Loucy (cell line): Measurements from ENCODE around the gene USHBP1.
A peak's percentile ranks its signal among the peaks of the same experiment; 100 is the strongest.

ENCODE experiments used
- H2AFZ ChIP-seq: fragments of 200-600 bp; sonication (generic); 2 replicates; pipeline ENCODE4 v1.6.0; 2016; ENCODE audit warnings: antibody characterized with exemption, mild to moderate bottlenecking, low read length, moderate library complexity
- H3F3A ChIP-seq: fragments of 200-600 bp; 2 replicates; pipeline ENCODE4 v1.6.0; 2016; ENCODE audit warnings: antibody characterized with exemption, low read depth, mild to moderate bottlenecking
- H3K27me3 ChIP-seq: fragments of 200-600 bp; sonication (generic); 2 replicates; pipeline ENCODE4 v1.6.1; 2014; ENCODE audit warnings: low read length, mild to moderate bottlenecking; ENCODE audit not compliant: insufficient read depth, poor library complexity, severe bottlenecking
- H3K36me3 ChIP-seq: fragments of 200-600 bp; sonication (generic); 2 replicates; pipeline ENCODE4 v1.6.1; 2016; ENCODE audit warnings: low read length; ENCODE audit not compliant: insufficient read depth
- H3K4me1 ChIP-seq: fragments of 200-600 bp; sonication (generic); 2 replicates; pipeline ENCODE4 v1.5.1; 2014; ENCODE audit warnings: low read length, mild to moderate bottlenecking; ENCODE audit not compliant: insufficient read depth, poor library complexity, severe bottlenecking
- H3K4me2 ChIP-seq: fragments of 200-600 bp; sonication (generic); 2 replicates; pipeline ENCODE4 v1.6.0; 2014; ENCODE audit warnings: antibody characterized with exemption, low read length, low read depth, mild to moderate bottlenecking; ENCODE audit not compliant: poor library complexity, severe bottlenecking
- H3K4me3 ChIP-seq: fragments of 200-600 bp; sonication (generic); 2 replicates; pipeline ENCODE4 v1.5.1; 2014; ENCODE audit warnings: low read length, mild to moderate bottlenecking, mixed read lengths; ENCODE audit not compliant: poor library complexity, severe bottlenecking
- H3K79me2 ChIP-seq: fragments of 200-600 bp; sonication (generic); 2 replicates; pipeline ENCODE4 v1.6.1; 2014; ENCODE audit warnings: low read length; ENCODE audit not compliant: insufficient read depth
- H3K9ac ChIP-seq: fragments of 200-600 bp; sonication (generic); 2 replicates; pipeline ENCODE4 v1.6.0; 2014; ENCODE audit warnings: mild to moderate bottlenecking, low read depth, low read length, moderate library complexity; ENCODE audit not compliant: poor library complexity, severe bottlenecking
- H3K9me2 ChIP-seq: fragments of 200-600 bp; sonication (generic); replicated peaks from 2 replicates; pipeline ENCODE4 v1.6.1; 2016; ENCODE audit warnings: low read depth, low read length, mixed read lengths
- H3K9me3 ChIP-seq: fragments of 200-600 bp; sonication (generic); 2 replicates; pipeline ENCODE4 v1.6.1; 2014; ENCODE audit warnings: mild to moderate bottlenecking, antibody characterized with exemption, low read length, low read depth; ENCODE audit not compliant: insufficient read depth
- H4K20me1 ChIP-seq: fragments of 200-600 bp; sonication (generic); 2 replicates; pipeline ENCODE4 v1.6.0; 2014; ENCODE audit warnings: antibody characterized with exemption, low read length, mild to moderate bottlenecking; ENCODE audit not compliant: insufficient read depth, poor library complexity, severe bottlenecking
- EZH2phosphoT487 ChIP-seq: fragments of 200-600 bp; IDR thresholded peaks from 2 replicates; pipeline ENCODE4 v1.6.1; 2018; ENCODE audit warnings: antibody characterized with exemption, mild to moderate bottlenecking, moderate library complexity, borderline replicate concordance
- TF ChIP-seq, protein P1 (sequence below): fragments of 200-600 bp; sonication (generic); conservative IDR thresholded peaks from 2 replicates; pipeline ENCODE4 v1.5.1; 2014; ENCODE audit warnings: mild to moderate bottlenecking, antibody characterized with exemption, low read length

The USHBP1 gene

DNA sequence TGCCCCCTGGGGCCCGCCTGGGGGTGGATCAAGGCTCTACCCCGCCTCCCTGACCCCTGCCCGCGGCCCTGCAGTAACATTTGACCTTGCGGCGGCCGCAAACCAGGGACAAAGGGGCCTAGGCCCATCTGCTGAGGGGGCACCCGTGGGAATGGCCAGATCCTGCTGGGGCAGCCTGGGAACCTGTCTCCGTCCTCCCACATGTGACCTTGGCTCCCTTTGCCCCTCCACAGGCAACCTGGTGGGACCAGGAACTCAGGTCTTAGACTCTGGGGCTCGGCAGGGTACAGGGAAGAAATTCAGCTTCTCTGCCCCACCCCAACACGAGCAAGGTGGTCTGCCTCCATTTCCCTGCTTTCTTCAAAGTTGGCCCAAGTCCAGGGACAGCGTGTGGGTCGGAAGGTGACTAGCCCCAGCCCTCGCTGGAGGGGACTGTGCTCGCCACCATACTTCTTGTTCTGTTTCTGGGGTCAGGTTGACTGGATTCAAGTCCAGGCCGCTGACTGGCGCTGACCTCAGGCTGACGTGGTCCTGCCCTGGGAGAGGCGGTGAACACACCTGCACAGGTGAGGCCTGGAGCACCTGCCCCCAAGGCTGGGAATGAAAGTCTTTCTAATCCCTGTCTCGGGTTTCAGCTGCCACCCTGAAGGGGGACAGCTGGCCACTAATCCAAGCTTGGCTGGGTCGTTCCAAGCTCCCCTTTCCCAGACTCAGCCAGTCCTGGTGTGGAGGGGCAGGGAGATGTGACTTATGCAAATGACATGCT lies 16.4 kb downstream of the USHBP1 start:
- no peak for TF ChIP-seq EZH2phosphoT487
- TF ChIP-seq, protein P1, sequence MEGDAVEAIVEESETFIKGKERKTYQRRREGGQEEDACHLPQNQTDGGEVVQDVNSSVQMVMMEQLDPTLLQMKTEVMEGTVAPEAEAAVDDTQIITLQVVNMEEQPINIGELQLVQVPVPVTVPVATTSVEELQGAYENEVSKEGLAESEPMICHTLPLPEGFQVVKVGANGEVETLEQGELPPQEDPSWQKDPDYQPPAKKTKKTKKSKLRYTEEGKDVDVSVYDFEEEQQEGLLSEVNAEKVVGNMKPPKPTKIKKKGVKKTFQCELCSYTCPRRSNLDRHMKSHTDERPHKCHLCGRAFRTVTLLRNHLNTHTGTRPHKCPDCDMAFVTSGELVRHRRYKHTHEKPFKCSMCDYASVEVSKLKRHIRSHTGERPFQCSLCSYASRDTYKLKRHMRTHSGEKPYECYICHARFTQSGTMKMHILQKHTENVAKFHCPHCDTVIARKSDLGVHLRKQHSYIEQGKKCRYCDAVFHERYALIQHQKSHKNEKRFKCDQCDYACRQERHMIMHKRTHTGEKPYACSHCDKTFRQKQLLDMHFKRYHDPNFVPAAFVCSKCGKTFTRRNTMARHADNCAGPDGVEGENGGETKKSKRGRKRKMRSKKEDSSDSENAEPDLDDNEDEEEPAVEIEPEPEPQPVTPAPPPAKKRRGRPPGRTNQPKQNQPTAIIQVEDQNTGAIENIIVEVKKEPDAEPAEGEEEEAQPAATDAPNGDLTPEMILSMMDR: no peak
- peaks cover 25% of the 10 kb centered on the region for H3K79me2 ChIP-seq
- H3K27me3 ChIP-seq: no peaks in the 10 kb centered on the region
- H3K4me2 ChIP-seq: no peak overlapping the region
- no peaks in the 10 kb centered on the region for H3K9me3 ChIP-seq
- H3K9ac ChIP-seq: no peak overlapping the region
- no peaks in the 10 kb centered on the region for H3K36me3 ChIP-seq
- peaks cover 25% of the 10 kb centered on the region for H3K4me1 ChIP-seq
- no peak overlapping the region for H3K4me3 ChIP-seq
- peaks cover 17% of the 10 kb centered on the region for H4K20me1 ChIP-seq
- no peaks in the 10 kb centered on the region for H3F3A ChIP-seq
- no peaks in the 10 kb centered on the region for H3K9me2 ChIP-seq
- no peak overlapping the region for H2AFZ ChIP-seq

DNA sequence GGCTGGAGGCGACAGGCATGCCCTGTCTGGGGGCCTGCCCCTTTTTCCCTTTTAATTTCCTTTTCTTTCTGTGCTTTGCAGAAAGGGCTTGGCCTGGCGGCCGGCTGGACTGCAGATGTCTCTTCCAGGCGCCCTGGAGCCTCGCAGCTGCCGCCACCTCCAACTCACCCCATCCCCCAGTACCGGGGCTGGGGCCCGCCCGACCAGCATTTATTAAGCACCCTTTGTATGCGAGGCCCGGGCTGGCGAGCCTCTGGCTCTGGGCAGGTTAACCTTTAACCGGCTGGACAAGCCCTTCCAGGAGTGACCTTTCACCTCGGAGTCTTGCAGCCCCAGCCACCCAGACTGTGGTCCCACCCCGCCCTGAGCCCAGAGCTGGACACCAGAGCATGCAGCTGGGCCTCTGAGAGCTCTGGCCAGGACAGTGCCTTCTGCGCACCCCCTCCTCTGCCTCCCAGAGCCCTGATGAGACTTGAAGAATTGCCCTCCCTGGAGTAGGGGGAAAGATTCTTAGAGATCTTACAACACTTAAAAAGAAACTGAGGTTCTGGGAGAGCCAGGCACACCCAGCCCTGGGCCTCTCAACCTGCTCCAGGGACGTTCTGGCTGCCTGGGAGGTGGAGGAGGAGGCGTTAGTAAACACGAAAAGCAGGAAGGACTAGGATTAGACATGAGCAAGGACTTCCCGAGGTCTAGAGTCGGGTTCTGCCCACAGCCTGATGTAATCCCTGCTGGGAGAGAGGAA lies 17.7 kb downstream of the USHBP1 start:
- H3K4me2 ChIP-seq: peak overlapping the region; percentile 86
- no peaks in the 10 kb centered on the region for H3F3A ChIP-seq
- H3K4me3 ChIP-seq: peak overlapping the region; percentile 79
- H3K27me3 ChIP-seq: no peaks in the 10 kb centered on the region
- no peaks in the 10 kb centered on the region for H3K36me3 ChIP-seq
- no peaks in the 10 kb centered on the region for H3K9me3 ChIP-seq
- H2AFZ ChIP-seq: peak overlapping the region; percentile 88
- TF ChIP-seq EZH2phosphoT487: no peak
- TF ChIP-seq, protein P1: no peak
- peaks cover 26% of the 10 kb centered on the region for H4K20me1 ChIP-seq
- no peaks in the 10 kb centered on the region for H3K9me2 ChIP-seq
- H3K9ac ChIP-seq: peak overlapping the region; percentile 85
- H3K79me2 ChIP-seq: peaks cover 36% of the 10 kb centered on the region
- H3K4me1 ChIP-seq: peaks cover 33% of the 10 kb centered on the region

DNA sequence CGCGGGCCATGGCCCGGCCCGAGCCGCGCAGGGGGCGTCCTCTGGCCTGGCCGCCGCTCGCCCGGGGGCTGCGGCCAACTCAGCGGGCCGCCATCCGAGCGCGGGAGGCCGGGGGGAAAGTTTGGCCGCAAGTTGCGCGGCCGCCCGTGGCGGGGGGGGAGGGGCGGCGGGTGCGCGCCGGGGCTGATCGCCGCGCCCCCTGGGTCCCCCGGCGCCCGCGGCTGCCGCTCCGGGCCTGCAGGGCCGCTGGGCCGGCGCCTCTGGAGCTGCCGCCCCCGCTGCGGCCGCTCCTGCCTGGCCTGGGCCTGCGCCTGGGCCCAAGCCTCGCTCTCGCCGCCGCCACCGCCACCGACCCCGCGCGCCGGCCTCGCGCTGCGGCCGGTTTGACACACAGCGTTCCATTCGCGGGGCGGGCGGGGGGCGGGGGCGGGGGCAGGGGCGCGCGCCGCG lies 19.0 kb downstream of the USHBP1 start, which contains the start of gene NR2F6:
Gene NR2F6 (minus strand): TSS at position 385 of the 450 bp plus-strand sequence. CDS start 699 bp downstream, outside the sequence.
- Histone ChIP-seq H3K36me3 (no peaks in the 10 kb centered on the region), H3K4me1 (peaks cover 40% of the 10 kb centered on the region), H3K9me3 (no peaks in the 10 kb centered on the region), H3K79me2 (peaks cover 47% of the 10 kb centered on the region), H3K9me2 (no peaks in the 10 kb centered on the region), H2AFZ (peak within 1 kb of the TSS; percentile 88), H3K27me3 (no peaks in the 10 kb centered on the region), H4K20me1 (peaks cover 26% of the 10 kb centered on the region), H3K9ac (peak within 1 kb of the TSS; percentile 85), H3K4me2 (peak within 1 kb of the TSS; percentile 86), H3K4me3 (peak within 1 kb of the TSS; percentile 79), H3F3A (no peaks in the 10 kb centered on the region)
- TF ChIP-seq, protein P1: no peak
- no peak for TF ChIP-seq EZH2phosphoT487
